Cardiac muscle cell (in vitro differentiated cells and primary cell): ENCODE data around the gene BIK. TPM values are rescaled to one million over a fixed set of nuclear protein-coding genes. Genes with fewer than 3 reads are reported as not detected.
A peak's percentile ranks its signal among the peaks of the same experiment; 100 is the strongest.

Experiments used
- DNase-seq, 2 donors: peaks; one replicate each; pipeline versions ENCODE4 v3.0.0 to v3.0.0-alpha.2; 2010 to 2017; ENCODE audit warnings: low read depth in 1 of 2, low spot score in 1 of 2
- H3K27ac ChIP-seq: fragments of 200-600 bp; sonication (generic); 2 replicates; pipeline ENCODE4 v1.5.1; 2016
- H3K27me3 ChIP-seq: fragments of 200-600 bp; sonication (generic); 2 replicates; pipeline ENCODE4 v1.6.0; 2016; ENCODE audit warnings: control low read depth
- H3K36me3 ChIP-seq: fragments of 200-600 bp; sonication (generic); 2 replicates; pipeline ENCODE4 v1.5.1; 2016; ENCODE audit warnings: control low read depth
- H3K4me1 ChIP-seq: fragments of 200-600 bp; sonication (generic); 2 replicates; pipeline ENCODE4 v1.8.1; 2017; ENCODE audit warnings: low read depth, mild to moderate bottlenecking, mixed run types
- H3K4me3 ChIP-seq: fragments of 200-600 bp; sonication (generic); 2 replicates; pipeline ENCODE4 v1.5.1; 2016; ENCODE audit warnings: mild to moderate bottlenecking
- H3K9me3 ChIP-seq: fragments of 200-600 bp; sonication (generic); 2 replicates; pipeline ENCODE4 v1.5.1; 2017; ENCODE audit warnings: low read depth, mild to moderate bottlenecking, control low read depth
- polyA plus RNA-seq: library from polyadenylated mRNA; unstranded; fragments of >200 nt; fragmentation: Nextera tagmentation; extraction: Ambion mirVana; gene quantifications from 2 replicates; pipeline ENCODE4 v1.2.1, GENCODE V29; 2016
- total RNA-seq: library from RNA; depleted of rRNA; stranded (reverse); fragments of >200 nt; gene quantifications from 2 replicates; pipeline ENCODE4 v1.2.3, GENCODE V29; 2016
- TF ChIP-seq, protein P1 (sequence below): IDR thresholded peaks from 2 replicates; pipeline ENCODE4 v1.5.1; 2012; ENCODE audit warnings: low read depth, mild to moderate bottlenecking, low read length

BIK gene
- total and polyA plus RNA-seq, 2 experiments from 2014 or later, result 34.6 to 41.7 TPM

DNA sequence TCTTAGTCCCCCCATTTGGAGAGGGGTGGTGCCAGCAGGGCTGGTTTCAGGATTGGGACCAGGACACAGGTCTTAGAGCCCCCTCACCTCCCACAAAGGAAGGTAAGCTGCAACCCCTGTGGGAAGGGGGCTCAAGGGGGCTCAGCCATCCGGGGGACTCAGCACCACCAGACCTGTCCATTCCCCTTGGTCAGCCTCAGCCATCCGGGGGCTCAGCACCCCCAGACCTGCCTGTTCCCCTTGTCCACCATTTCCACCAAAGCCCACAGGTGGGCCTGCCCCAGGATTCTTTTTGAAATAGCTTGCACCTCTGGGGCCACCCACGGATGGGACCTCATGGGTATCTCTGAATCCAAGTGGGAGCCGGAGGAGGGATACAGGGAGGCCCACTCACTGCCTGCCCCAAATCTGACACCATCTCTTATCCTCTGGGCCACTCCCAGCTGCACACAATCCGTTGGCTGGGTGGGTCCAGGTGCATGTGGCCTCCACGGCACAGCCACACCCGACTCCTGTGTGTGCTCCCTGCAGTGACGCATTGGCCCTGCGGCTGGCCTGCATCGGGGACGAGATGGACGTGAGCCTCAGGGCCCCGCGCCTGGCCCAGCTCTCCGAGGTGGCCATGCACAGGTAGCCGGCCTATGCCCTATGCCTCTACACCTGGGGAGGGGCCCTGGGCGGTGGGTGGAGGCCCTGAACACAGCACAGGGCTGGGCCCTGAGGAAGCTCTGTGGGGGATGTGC lies 16.8 kb downstream of the BIK start:
- H3K27me3 ChIP-seq, result no peaks in the 10 kb centered on the region
- H3K27ac ChIP-seq, result no peak overlapping the region
- H3K4me1 ChIP-seq, result peaks cover 7% of the 10 kb centered on the region
- TF ChIP-seq, protein P1, sequence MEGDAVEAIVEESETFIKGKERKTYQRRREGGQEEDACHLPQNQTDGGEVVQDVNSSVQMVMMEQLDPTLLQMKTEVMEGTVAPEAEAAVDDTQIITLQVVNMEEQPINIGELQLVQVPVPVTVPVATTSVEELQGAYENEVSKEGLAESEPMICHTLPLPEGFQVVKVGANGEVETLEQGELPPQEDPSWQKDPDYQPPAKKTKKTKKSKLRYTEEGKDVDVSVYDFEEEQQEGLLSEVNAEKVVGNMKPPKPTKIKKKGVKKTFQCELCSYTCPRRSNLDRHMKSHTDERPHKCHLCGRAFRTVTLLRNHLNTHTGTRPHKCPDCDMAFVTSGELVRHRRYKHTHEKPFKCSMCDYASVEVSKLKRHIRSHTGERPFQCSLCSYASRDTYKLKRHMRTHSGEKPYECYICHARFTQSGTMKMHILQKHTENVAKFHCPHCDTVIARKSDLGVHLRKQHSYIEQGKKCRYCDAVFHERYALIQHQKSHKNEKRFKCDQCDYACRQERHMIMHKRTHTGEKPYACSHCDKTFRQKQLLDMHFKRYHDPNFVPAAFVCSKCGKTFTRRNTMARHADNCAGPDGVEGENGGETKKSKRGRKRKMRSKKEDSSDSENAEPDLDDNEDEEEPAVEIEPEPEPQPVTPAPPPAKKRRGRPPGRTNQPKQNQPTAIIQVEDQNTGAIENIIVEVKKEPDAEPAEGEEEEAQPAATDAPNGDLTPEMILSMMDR, result no peak
- DNase-seq, result no peak
- H3K36me3 ChIP-seq, result peaks cover 5% of the 10 kb centered on the region
- no peaks in the 10 kb centered on the region for H3K9me3 ChIP-seq
- H3K4me3 ChIP-seq, result no peak overlapping the region

DNA sequence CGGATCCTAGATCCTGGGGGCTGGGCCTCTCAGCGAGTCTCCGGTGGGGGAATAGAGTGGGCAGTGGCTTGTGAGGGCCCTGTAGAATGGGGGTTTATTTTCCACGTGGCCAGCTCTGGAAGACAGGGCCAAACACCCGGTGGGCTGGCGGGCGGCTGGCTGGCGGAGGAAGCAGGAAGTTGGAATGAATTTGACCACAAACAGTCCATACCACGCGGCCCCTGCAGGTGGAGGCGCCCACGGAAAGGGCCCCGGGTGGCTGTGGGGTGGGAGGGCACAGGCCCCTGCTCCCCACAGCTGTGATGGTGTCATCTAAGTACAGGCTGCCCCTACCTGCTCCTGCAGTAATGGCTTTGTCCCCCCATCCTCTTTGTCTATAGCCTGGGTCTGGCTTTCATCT lies 17.6 kb downstream of the BIK start:
- H3K4me3 ChIP-seq, result no peak overlapping the region
- peaks cover 7% of the 10 kb centered on the region for H3K4me1 ChIP-seq
- no peak overlapping the region for H3K27ac ChIP-seq
- H3K9me3 ChIP-seq, result no peaks in the 10 kb centered on the region
- H3K27me3 ChIP-seq, result no peaks in the 10 kb centered on the region
- TF ChIP-seq, protein P1, result no peak
- H3K36me3 ChIP-seq, result peaks cover 8% of the 10 kb centered on the region
- DNase-seq, result no peak

- Histone ChIP-seq H3K27ac (no peak overlapping the region), H3K4me1 (peaks cover 7% of the 10 kb centered on the region), H3K9me3 (no peaks in the 10 kb centered on the region), H3K4me3 (no peak overlapping the region), H3K27me3 (no peaks in the 10 kb centered on the region), H3K36me3 (peaks cover 8% of the 10 kb centered on the region)
- TF ChIP-seq, protein P1, result no peak
- DNase-seq, result no peak
Measured at GRCh38 chr22:43128928-43129424, 18.4 kb downstream of the BIK start.

GRCh38 chr22:43129426-43130425 lies 19.2 kb downstream of the BIK start:
- peaks cover 11% of the 10 kb centered on the region for H3K36me3 ChIP-seq
- H3K9me3 ChIP-seq, result no peaks in the 10 kb centered on the region
- H3K4me3 ChIP-seq, result no peak overlapping the region
- TF ChIP-seq, protein P1, result no peak
- no peaks in the 10 kb centered on the region for H3K27me3 ChIP-seq
- peaks cover 7% of the 10 kb centered on the region for H3K4me1 ChIP-seq
- H3K27ac ChIP-seq, result no peak overlapping the region
- no peak for DNase-seq

DNA sequence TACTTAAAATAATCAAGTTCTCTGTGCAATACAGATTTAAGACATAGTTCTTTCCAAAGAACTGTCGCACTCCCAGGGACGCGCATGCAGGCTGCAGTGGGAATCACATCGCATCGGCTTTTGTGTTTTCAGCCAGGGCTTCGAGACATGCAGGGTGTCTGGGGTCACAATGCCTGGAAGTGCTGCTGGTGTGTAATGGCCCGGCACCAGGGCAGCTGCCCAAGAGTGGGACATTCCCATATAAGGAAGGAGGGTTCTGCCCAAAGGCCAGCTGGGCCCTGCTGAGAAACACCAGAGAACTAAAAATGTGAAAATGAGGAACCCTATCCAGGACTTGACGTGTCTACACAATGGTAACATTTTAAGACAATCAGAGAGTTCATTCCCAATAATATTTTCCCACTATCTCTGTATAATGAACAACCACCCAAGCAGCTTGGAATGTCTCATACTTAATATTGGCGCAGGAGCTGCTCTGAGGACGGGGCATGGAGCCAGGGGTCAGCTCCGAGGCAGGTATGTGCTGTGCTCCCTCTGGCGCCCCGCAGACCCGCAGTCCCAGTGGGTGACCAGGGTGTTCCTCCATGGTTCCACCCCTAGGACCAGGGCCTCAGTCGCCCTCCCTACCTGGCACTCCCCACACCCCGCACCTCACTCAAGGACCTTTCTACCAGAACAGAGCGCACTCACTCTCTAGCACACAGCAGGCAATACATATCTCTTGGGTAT lies 21.4 kb downstream of the BIK start:
- TF ChIP-seq, protein P1, result no peak

More for the DNA sequence above, 21.4 kb downstream of the BIK start:
- no peaks in the 10 kb centered on the region for H3K9me3 ChIP-seq
- peaks cover 19% of the 10 kb centered on the region for H3K36me3 ChIP-seq
- no peaks in the 10 kb centered on the region for H3K27me3 ChIP-seq
- peaks cover 2% of the 10 kb centered on the region for H3K4me1 ChIP-seq
- H3K27ac ChIP-seq, result peak overlapping the region; percentile 12
- H3K4me3 ChIP-seq, result no peak overlapping the region
- no peak for DNase-seq
